ENCODE results near the gene EMC1. TPM values are rescaled to one million over a fixed set of nuclear protein-coding genes. Genes with fewer than 3 reads are reported as not detected.
"Not testable (repeated sequence)": the region's sequence is repeated elsewhere in the genome, so short reads cannot be mapped to it uniquely, and the experiment has no call there.

The EMC1 gene
- total RNA-seq, 1 donor from 2014 or later, result 52.2 TPM

- no peaks in the 10 kb centered on the region for H3K4me1 Mint-ChIP-seq (ENCODE audit: unreplicated experiment)
- no peak for DNase-seq (ENCODE audit: extremely low spot score, unreplicated experiment)
- H3K9me3 Mint-ChIP-seq (ENCODE audit: unreplicated experiment), result no peaks in the 10 kb centered on the region
- no peak overlapping the region for H3K4me3 Mint-ChIP-seq (ENCODE audit: unreplicated experiment)
- no peak for TF ChIP-seq CTCF (IDR thresholded peaks at IDR 0.05)
- H3K27ac Mint-ChIP-seq (ENCODE audit: unreplicated experiment), result no peak overlapping the region
- peaks cover 49% of the 10 kb centered on the region for H3K36me3 Mint-ChIP-seq (ENCODE audit: unreplicated experiment)
- no peaks in the 10 kb centered on the region for H3K27me3 Mint-ChIP-seq (ENCODE audit: unreplicated experiment)
These were observed 28.1 kb downstream of the EMC1 start for GRCh38 chr1:19222979-19223824.

GRCh38 chr1:19222573-19222972, 28.8 kb downstream of the EMC1 start:
- no peaks in the 10 kb centered on the region for H3K4me1 Mint-ChIP-seq (ENCODE audit: unreplicated experiment)
- no peak for DNase-seq (ENCODE audit: extremely low spot score, unreplicated experiment)
- peaks cover 52% of the 10 kb centered on the region for H3K36me3 Mint-ChIP-seq (ENCODE audit: unreplicated experiment)
- H3K9me3 Mint-ChIP-seq (ENCODE audit: unreplicated experiment), result no peaks in the 10 kb centered on the region
- no peak overlapping the region for H3K27ac Mint-ChIP-seq (ENCODE audit: unreplicated experiment)
- H3K4me3 Mint-ChIP-seq (ENCODE audit: unreplicated experiment), result no peak overlapping the region
- no peak for TF ChIP-seq CTCF (IDR thresholded peaks at IDR 0.05)
- no peaks in the 10 kb centered on the region for H3K27me3 Mint-ChIP-seq (ENCODE audit: unreplicated experiment)

GRCh38 chr1:19220991-19221390, 30.3 kb downstream of the EMC1 start:
- H3K4me3 Mint-ChIP-seq (ENCODE audit: unreplicated experiment), result no peak overlapping the region
- no peaks in the 10 kb centered on the region for H3K4me1 Mint-ChIP-seq (ENCODE audit: unreplicated experiment)
- H3K27ac Mint-ChIP-seq (ENCODE audit: unreplicated experiment), result no peak overlapping the region
- no peak for DNase-seq (ENCODE audit: extremely low spot score, unreplicated experiment)
- H3K27me3 Mint-ChIP-seq (ENCODE audit: unreplicated experiment), result no peaks in the 10 kb centered on the region
- H3K9me3 Mint-ChIP-seq (ENCODE audit: unreplicated experiment), result no peaks in the 10 kb centered on the region
- peaks cover 56% of the 10 kb centered on the region for H3K36me3 Mint-ChIP-seq (ENCODE audit: unreplicated experiment)
- TF ChIP-seq CTCF (IDR thresholded peaks at IDR 0.05), result no peak

GRCh38 chr1:19220080-19220846, 31.1 kb downstream of the EMC1 start:
- Mint-ChIP-seq H3K4me1 (ENCODE audit: unreplicated experiment) (no peaks in the 10 kb centered on the region), H3K4me3 (ENCODE audit: unreplicated experiment) (no peak overlapping the region), H3K27ac (ENCODE audit: unreplicated experiment) (no peak overlapping the region), H3K27me3 (ENCODE audit: unreplicated experiment) (no peaks in the 10 kb centered on the region), H3K36me3 (ENCODE audit: unreplicated experiment) (peaks cover 51% of the 10 kb centered on the region), H3K9me3 (ENCODE audit: unreplicated experiment) (no peaks in the 10 kb centered on the region)
- no peak for TF ChIP-seq CTCF (IDR thresholded peaks at IDR 0.05)
- no peak for DNase-seq (ENCODE audit: extremely low spot score, unreplicated experiment)

- no peak for DNase-seq (ENCODE audit: extremely low spot score, unreplicated experiment)
These were observed 31.9 kb downstream of the EMC1 start for GRCh38 chr1:19219451-19219850.

GRCh38 chr1:19216585-19216984, 34.7 kb downstream of the EMC1 start:
- not testable (repeated sequence) for H3K4me3 Mint-ChIP-seq (ENCODE audit: unreplicated experiment); H3K27me3 Mint-ChIP-seq (ENCODE audit: unreplicated experiment); H3K27ac Mint-ChIP-seq (ENCODE audit: unreplicated experiment)

More at GRCh38 chr1:19219451-19219850, 31.9 kb downstream of the EMC1 start:
- no peak overlapping the region for H3K4me3 Mint-ChIP-seq (ENCODE audit: unreplicated experiment)
- H3K9me3 Mint-ChIP-seq (ENCODE audit: unreplicated experiment), result no peaks in the 10 kb centered on the region
- H3K27ac Mint-ChIP-seq (ENCODE audit: unreplicated experiment), result no peak overlapping the region
- TF ChIP-seq CTCF (IDR thresholded peaks at IDR 0.05), result no peak
- no peaks in the 10 kb centered on the region for H3K4me1 Mint-ChIP-seq (ENCODE audit: unreplicated experiment)
- H3K27me3 Mint-ChIP-seq (ENCODE audit: unreplicated experiment), result no peaks in the 10 kb centered on the region
- peaks cover 46% of the 10 kb centered on the region for H3K36me3 Mint-ChIP-seq (ENCODE audit: unreplicated experiment)

More at GRCh38 chr1:19216585-19216984, 34.7 kb downstream of the EMC1 start:
- not testable (repeated sequence) for H3K9me3 Mint-ChIP-seq (ENCODE audit: unreplicated experiment); DNase-seq (ENCODE audit: extremely low spot score, unreplicated experiment)
- H3K4me1 Mint-ChIP-seq (ENCODE audit: unreplicated experiment), result peaks cover 12% of the 10 kb centered on the region
- peaks cover 40% of the 10 kb centered on the region for H3K36me3 Mint-ChIP-seq (ENCODE audit: unreplicated experiment)

All from osteocyte (in vitro differentiated cells).